ENCODE results near the gene FPR2.

- TF ChIP-seq ZNF121 (tag by site-specific recombination; IDR thresholded peaks at IDR 0.05) (no peak), PRDM4 (tag by site-specific recombination; IDR thresholded peaks at IDR 0.05) (no peak), ZNF660 (tag by site-specific recombination; IDR thresholded peaks at IDR 0.05) (no peak)
Measured at GRCh38 chr19:51751655-51752054, 9.3 kb upstream of the FPR2 start, which contains the start of gene FPR1.

All from HEK293 (cell line).